Skeletal muscle tissue (tissue), 4 donors: ENCODE data around the gene POU2F1. TPM values are rescaled to one million over a fixed set of nuclear protein-coding genes. Genes with fewer than 3 reads are reported as not detected.
A peak's percentile ranks its signal among the peaks of the same experiment; 100 is the strongest.

Experiments used
- H3K27ac ChIP-seq: one replicate; pipeline ENCODE4 v1.7.0; 2013; ENCODE audit warnings: mild to moderate bottlenecking, low read depth, low read length, inconsistent platforms
- H3K27me3 ChIP-seq, 3 donors: one replicate each; pipeline ENCODE4 v1.7.0; 2013; ENCODE audit warnings: low read length in 3 of 3; ENCODE audit not compliant: control insufficient read depth in 3 of 3, insufficient read depth in 3 of 3
- H3K36me3 ChIP-seq, 3 donors: one replicate each; pipeline ENCODE4 v1.7.0; 2013; ENCODE audit warnings: low read length in 3 of 3; ENCODE audit not compliant: control insufficient read depth in 3 of 3, insufficient read depth in 3 of 3
- H3K4me1 ChIP-seq, 3 donors: one replicate each; pipeline ENCODE4 v1.7.0; 2013; ENCODE audit warnings: low read length in 3 of 3, mild to moderate bottlenecking in 3 of 3; ENCODE audit not compliant: control insufficient read depth in 3 of 3, insufficient read depth in 3 of 3
- H3K4me3 ChIP-seq, 3 donors: one replicate each; pipeline ENCODE4 v1.7.0; 2013; ENCODE audit warnings: low read length in 3 of 3
- H3K9ac ChIP-seq, 3 donors: one replicate each; pipeline ENCODE4 v1.7.0; 2013; ENCODE audit warnings: low read length in 3 of 3, mild to moderate bottlenecking in 3 of 3, moderate library complexity in 2 of 3, low read depth in 1 of 3
- H3K9me3 ChIP-seq, 3 donors: one replicate each; pipeline ENCODE4 v1.7.0; 2013; ENCODE audit warnings: low read length in 3 of 3; ENCODE audit not compliant: control insufficient read depth in 3 of 3
- total RNA-seq: library from RNA; depleted of rRNA; stranded (reverse); fragments of >200 nt; gene quantifications from one replicate; pipeline ENCODE4 v1.2.3, GENCODE V29; 2014
- donor health status: Osteomylitis.

Gene POU2F1
- total RNA-seq, 1 donor from 2014 or later = 11.5 TPM

- Histone ChIP-seq H3K36me3 (no peaks in the 10 kb centered on the region), H3K4me1 (peaks cover 5 to 12% (median 9%) of the 10 kb centered on the region in 3 donors), H3K4me3 (no peak overlapping the region), H3K9ac (no peak overlapping the region), H3K9me3 (no peaks in the 10 kb centered on the region), H3K27me3 (peaks cover 0 to 5% (median 0%) of the 10 kb centered on the region in 3 donors), H3K27ac (no peak overlapping the region)
These were observed 232.4 kb downstream of the POU2F1 start for GRCh38 chr1:167453123-167453522.

DNA sequence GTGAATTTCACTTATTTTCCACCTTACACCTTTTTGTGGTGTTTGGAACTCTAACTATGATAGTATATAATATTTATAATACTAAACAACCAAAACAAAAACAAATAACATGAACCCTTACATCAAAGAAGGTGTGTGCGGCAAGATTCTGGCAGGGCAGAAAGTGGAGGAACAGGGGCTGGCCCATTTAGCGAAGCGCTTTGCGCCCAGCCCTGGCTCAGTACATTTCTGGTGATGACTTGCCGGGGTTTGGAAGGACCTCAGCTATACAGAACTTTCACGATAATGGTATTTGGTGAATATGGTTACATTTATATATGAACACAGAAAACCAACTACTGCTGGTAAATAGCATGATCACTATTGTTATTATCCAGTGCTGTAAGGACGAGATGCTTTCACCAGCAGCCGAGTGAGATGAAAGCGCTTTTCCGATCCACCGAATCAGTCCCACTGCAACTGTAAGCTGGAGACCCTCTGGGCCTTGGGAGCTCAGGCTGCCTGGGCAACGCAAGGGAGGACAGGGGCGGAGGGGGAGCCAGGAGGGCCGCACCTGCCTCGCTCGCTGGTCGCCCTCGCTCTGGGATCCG, 233.7 kb downstream of the POU2F1 start:
- peak overlapping the region; percentile 85 to 93 (median 88) for H3K9ac ChIP-seq
- peak overlapping the region; percentile 85 to 90 (median 90) for H3K4me3 ChIP-seq
- H3K27me3 ChIP-seq = peaks cover 0 to 5% (median 0%) of the 10 kb centered on the region in 3 donors
- H3K27ac ChIP-seq = peak overlapping the region; percentile 79
- no peaks in the 10 kb centered on the region for H3K9me3 ChIP-seq
- H3K4me1 ChIP-seq = peaks cover 5 to 12% (median 9%) of the 10 kb centered on the region in 3 donors
- no peaks in the 10 kb centered on the region for H3K36me3 ChIP-seq

DNA sequence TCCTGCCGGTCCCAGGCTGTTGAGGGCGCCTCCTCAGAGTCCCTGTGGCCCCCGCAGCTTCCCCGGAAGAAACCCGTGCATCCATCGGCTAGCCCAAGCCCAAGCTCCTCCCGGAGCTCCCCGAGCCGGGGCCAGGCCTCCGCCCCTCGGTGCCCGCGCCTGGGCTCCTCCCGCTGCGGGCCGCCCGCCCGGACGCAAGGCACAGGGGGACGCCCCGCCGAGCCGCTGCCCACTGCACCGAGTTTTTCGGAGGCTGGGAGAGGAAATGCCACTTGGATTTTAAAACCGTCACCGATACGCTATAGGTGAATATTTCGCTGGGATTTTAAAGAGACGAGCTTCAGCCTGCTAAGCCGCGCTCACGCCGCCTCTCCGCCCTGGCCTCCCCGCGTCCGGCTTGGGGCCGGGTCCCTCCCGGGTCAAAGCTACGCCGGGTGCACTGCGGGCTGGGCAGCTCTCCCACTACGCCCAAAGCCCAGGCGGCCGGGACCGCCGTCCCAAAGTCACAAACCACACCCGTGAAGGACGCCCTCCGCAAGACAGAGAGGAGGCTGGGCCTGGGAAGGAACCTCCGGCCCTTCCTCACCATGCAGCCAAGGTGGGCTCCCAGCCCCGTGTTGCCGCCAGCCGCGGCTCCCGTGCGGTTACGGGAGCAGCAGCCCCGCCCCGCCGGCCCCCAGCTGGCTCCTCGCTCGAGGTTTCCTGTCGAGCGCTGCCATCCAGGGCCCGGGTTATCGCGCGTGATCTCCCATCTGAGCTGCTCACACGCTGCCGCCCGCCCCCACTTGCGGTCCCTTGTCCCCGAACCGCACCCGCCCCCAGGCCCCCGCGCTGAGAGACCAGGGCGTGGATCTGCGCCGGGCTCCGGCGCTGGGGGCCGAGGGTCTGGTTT, 234.5 kb downstream of the POU2F1 start:
- H3K4me3 ChIP-seq = peak overlapping the region; percentile 85 to 90 (median 90)
- H3K9me3 ChIP-seq = no peaks in the 10 kb centered on the region
- peak overlapping the region; percentile 85 to 93 (median 88) for H3K9ac ChIP-seq
- peaks cover 5 to 12% (median 9%) of the 10 kb centered on the region in 3 donors for H3K4me1 ChIP-seq
- H3K36me3 ChIP-seq = no peaks in the 10 kb centered on the region
- H3K27me3 ChIP-seq = peaks cover 0 to 5% (median 0%) of the 10 kb centered on the region in 3 donors
- peak overlapping the region; percentile 79 for H3K27ac ChIP-seq

DNA sequence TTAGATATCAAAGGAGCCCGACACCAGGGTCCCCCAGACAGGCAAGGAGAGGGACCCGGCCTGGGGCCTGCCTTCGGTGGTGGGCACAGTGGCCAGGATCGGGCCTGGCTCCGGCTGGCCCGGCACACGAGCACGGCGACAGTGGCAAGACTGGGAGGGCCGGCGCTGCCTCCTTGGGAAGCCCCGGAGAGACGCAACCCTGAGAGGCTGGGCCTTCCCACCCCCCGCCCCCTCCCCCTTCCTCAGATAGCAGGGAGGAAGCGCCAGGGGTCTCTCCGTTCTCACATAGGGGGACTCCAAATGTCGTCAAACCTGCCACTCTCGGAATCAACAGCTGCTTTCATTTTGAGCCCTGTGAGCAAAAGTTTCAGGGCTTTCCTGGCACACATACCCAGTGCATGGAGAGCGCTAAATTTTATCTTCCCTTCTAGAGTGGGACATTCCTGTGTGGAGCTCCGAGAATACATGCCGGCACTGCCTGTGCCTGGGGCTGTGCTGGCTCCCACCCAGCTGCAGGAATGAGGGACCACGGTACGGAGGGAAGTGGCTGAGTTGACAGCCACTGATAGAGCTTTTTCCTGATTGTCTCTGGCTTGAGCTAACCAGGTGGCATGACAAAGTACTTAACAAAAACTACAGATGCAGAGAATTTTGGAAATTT, 235.2 kb downstream of the POU2F1 start:
- no peaks in the 10 kb centered on the region for H3K9me3 ChIP-seq
- H3K9ac ChIP-seq = peak overlapping the region; percentile 85 to 93 (median 88)
- H3K4me1 ChIP-seq = peaks cover 5 to 12% (median 9%) of the 10 kb centered on the region in 3 donors
- no peaks in the 10 kb centered on the region for H3K36me3 ChIP-seq
- H3K27ac ChIP-seq = peak overlapping the region; percentile 79
- peak overlapping the region; percentile 77 to 90 (median 90) for H3K4me3 ChIP-seq
- peaks cover 0 to 5% (median 0%) of the 10 kb centered on the region in 3 donors for H3K27me3 ChIP-seq

GRCh38 chr1:167456524-167456923, 235.8 kb downstream of the POU2F1 start:
- H3K9me3 ChIP-seq = no peaks in the 10 kb centered on the region
- H3K36me3 ChIP-seq = no peaks in the 10 kb centered on the region
- H3K27me3 ChIP-seq = peaks cover 0 to 5% (median 0%) of the 10 kb centered on the region in 3 donors
- H3K4me3 ChIP-seq = peak overlapping the region in 1 of 3 donors; percentile 90
- H3K9ac ChIP-seq = peak overlapping the region in 2 of 3 donors; percentile 57 to 71
- peaks cover 5 to 12% (median 9%) of the 10 kb centered on the region in 3 donors for H3K4me1 ChIP-seq
- no peak overlapping the region for H3K27ac ChIP-seq

- Histone ChIP-seq H3K4me1 (peaks cover 5 to 12% (median 9%) of the 10 kb centered on the region in 3 donors), H3K36me3 (no peaks in the 10 kb centered on the region), H3K4me3 (no peak overlapping the region), H3K9ac (no peak overlapping the region), H3K9me3 (no peaks in the 10 kb centered on the region), H3K27me3 (peaks cover 0 to 5% (median 0%) of the 10 kb centered on the region in 3 donors), H3K27ac (no peak overlapping the region)
These were observed 236.2 kb downstream of the POU2F1 start for GRCh38 chr1:167456926-167457325.

DNA sequence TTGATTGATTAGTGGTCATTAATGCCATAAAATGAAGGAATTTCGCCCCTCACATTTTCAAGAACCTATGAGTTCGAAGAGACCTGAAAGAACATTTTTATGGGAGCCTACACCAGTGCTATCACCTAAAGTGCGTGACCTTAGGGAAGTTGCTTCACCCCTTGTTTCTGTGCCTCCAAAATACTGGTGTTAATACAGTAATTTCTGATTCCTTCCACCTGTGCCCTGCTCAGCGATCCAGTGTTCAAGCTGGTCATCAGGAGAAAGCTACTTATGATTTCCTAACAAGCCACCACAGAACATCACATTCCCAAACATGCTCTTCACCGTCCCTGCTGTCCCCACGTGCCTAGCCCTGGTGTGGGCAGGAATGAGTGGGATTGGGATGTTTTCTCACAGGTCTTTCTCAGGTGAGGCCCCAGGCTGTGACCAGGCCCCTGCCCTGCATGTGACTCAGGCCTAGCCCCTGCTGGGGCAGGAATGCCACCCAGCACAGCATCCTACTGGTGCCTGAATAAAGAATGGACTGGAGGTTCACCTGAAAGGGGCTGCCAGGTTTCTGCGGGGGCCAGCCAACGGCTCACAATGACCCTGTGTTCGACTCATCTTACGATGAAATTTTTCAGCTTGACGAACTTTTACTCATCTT, 237.4 kb downstream of the POU2F1 start:
- Histone ChIP-seq H3K4me1 (peaks cover 5 to 12% (median 9%) of the 10 kb centered on the region in 3 donors), H3K9me3 (no peaks in the 10 kb centered on the region), H3K9ac (no peak overlapping the region), H3K36me3 (no peaks in the 10 kb centered on the region), H3K27ac (no peak overlapping the region), H3K4me3 (no peak overlapping the region), H3K27me3 (no peaks in the 10 kb centered on the region)

DNA sequence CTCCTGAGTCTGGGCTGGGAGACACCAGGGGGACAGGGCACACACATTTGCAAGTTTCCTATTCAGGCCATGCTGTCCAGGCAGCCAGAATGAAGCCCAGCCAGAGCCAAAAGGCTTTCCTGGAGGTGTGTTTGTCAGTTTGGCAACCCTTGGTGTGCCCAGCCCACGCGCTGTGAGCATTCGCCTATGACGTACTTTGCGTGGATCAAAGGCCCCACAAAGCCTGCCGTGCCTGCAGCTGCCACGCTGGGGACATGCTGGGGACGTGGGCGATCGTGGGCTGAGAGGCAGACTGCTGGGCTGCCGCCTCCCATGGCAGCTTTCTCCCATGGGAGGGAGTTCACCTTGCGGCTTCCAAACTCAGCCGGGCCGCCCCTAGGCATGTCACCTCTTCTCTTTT, 240.2 kb downstream of the POU2F1 start:
- Histone ChIP-seq H3K4me1 (peaks cover 3 to 8% (median 5%) of the 10 kb centered on the region in 3 donors), H3K27me3 (no peaks in the 10 kb centered on the region), H3K9ac (no peak overlapping the region), H3K27ac (no peak overlapping the region), H3K4me3 (no peak overlapping the region), H3K9me3 (no peaks in the 10 kb centered on the region), H3K36me3 (no peaks in the 10 kb centered on the region)

DNA sequence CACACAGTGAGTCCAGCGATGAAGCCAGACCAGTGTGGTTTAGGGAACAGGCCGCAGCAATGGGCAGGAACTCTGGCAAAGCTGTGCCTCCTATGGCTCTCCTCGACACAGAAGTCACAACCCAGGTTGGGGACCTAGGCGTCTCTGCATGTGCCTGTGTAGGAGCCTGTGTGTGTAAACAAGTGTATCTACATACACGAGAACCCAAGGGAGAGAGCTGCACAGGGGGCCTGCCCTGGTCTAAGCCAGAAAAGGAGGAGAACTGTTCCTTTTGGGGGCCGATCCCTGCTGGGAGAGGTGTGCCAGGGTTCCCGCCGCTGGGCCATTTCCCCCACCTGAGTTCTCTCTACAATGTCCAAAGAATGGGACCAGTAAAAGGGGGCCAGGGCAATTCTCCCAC, 241.7 kb downstream of the POU2F1 start:
- no peak overlapping the region for H3K27ac ChIP-seq
- no peak overlapping the region for H3K9ac ChIP-seq
- no peaks in the 10 kb centered on the region for H3K4me1 ChIP-seq
- no peaks in the 10 kb centered on the region for H3K27me3 ChIP-seq
- H3K4me3 ChIP-seq = no peak overlapping the region
- no peaks in the 10 kb centered on the region for H3K36me3 ChIP-seq
- H3K9me3 ChIP-seq = no peaks in the 10 kb centered on the region
